SK-N-MC (cell line): ENCODE data around the gene EBF4.

Experiments
- EZH2 ChIP-seq: fragments of 200-600 bp; sonication (generic); IDR thresholded peaks from one replicate; pipeline ENCODE4 v1.6.1; 2017; ENCODE audit warnings: antibody characterized with exemption
- FOXP2 ChIP-seq: optimal IDR thresholded peaks from 2 replicates; pipeline ENCODE3; 2011; ENCODE audit warnings: mild to moderate bottlenecking, moderate library complexity; ENCODE audit not compliant: insufficient read depth; ENCODE audit errors: extremely low read length, control extremely low read depth

DNA sequence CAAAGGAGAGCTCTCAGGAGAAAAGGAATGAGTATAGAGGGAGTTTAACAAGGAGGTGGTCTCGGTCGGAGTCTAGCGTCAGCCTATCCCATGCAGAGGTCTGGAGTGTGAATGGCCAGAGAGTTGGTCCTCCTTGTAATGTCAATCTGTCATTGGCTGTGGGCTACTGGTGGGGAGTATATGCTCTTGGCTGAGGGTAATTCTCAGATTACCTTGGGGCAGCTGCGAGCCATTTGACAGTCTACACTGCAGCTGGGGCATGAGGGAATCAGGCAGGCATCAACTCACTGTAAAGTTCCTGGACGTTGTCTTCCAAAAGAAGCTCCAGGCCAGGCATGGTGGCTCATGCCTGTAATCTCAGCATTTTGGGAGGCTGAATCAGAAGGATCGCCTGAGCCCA, 48.1 kb downstream of the EBF4 start:
- TF ChIP-seq EZH2: no peak
- no peak for TF ChIP-seq FOXP2
